ENCODE data around the gene LIPE.

- TF ChIP-seq EZH2phosphoT487 (IDR thresholded peaks at IDR 0.05; ENCODE audit: insufficient read depth, low read depth) = no peak
- no peak for TF ChIP-seq EZH2 (IDR thresholded peaks at IDR 0.05; ENCODE audit: insufficient read depth, poor library complexity, severe bottlenecking)
Observed at GRCh38 chr19:42443944-42444398, 16.8 kb upstream of the LIPE start.
